ENCODE data around the gene PRPF6. TPM values are rescaled to one million over a fixed set of nuclear protein-coding genes. Genes with fewer than 3 reads are reported as not detected.

Gene PRPF6
- total and polyA plus RNA-seq, 2 of the 13 experiments (the other 11 are each of a cell fraction or from before 2014, with no cell fraction given), result 63.7 to 101 TPM

DNA sequence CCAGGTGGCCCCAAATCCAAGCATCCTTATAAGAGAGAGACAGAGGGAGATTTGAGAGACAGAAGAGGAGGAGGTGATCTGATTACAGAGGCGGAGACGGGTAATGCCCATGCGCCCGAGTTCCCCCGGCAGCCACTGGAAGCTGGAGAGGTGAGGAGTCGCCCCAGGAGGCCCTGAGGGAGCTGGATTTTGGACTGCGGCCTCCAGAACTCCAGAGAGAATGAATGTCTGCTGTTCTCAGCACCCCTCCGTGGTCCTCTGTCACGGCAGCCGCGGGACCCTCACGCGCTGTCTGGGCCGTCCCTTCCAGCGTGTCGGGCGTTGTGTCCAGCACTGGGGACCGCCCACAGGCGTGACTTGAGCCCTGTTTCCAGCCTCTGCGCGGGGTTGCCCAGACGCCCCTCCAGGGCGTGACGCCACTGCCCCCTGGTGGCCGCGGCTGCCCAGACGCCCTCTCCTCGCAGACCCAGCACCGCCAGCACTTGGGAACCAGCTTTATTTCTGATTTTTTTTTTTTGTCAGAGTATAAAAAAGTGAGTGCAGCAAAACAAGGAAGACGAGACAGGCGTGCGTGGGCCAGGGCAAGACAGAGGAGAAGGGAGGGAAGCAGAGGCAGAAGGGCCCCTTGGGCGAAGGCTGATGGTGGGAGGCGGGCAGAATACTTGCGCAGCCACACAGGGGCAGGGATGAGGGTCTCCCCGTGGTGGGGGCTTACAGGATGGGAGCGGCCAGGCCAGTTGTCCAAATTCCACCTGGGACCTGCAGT lies 7.1 kb upstream of the PRPF6 start (continued):
- TF ChIP-seq, protein P1, sequence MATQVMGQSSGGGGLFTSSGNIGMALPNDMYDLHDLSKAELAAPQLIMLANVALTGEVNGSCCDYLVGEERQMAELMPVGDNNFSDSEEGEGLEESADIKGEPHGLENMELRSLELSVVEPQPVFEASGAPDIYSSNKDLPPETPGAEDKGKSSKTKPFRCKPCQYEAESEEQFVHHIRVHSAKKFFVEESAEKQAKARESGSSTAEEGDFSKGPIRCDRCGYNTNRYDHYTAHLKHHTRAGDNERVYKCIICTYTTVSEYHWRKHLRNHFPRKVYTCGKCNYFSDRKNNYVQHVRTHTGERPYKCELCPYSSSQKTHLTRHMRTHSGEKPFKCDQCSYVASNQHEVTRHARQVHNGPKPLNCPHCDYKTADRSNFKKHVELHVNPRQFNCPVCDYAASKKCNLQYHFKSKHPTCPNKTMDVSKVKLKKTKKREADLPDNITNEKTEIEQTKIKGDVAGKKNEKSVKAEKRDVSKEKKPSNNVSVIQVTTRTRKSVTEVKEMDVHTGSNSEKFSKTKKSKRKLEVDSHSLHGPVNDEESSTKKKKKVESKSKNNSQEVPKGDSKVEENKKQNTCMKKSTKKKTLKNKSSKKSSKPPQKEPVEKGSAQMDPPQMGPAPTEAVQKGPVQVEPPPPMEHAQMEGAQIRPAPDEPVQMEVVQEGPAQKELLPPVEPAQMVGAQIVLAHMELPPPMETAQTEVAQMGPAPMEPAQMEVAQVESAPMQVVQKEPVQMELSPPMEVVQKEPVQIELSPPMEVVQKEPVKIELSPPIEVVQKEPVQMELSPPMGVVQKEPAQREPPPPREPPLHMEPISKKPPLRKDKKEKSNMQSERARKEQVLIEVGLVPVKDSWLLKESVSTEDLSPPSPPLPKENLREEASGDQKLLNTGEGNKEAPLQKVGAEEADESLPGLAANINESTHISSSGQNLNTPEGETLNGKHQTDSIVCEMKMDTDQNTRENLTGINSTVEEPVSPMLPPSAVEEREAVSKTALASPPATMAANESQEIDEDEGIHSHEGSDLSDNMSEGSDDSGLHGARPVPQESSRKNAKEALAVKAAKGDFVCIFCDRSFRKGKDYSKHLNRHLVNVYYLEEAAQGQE (IDR thresholded peaks at IDR 0.05; ENCODE audit: borderline replicate concordance in 1 of 2, low read depth in 1 of 2, low read length in 2 of 2), result no peak
- TF ChIP-seq, protein P2, sequence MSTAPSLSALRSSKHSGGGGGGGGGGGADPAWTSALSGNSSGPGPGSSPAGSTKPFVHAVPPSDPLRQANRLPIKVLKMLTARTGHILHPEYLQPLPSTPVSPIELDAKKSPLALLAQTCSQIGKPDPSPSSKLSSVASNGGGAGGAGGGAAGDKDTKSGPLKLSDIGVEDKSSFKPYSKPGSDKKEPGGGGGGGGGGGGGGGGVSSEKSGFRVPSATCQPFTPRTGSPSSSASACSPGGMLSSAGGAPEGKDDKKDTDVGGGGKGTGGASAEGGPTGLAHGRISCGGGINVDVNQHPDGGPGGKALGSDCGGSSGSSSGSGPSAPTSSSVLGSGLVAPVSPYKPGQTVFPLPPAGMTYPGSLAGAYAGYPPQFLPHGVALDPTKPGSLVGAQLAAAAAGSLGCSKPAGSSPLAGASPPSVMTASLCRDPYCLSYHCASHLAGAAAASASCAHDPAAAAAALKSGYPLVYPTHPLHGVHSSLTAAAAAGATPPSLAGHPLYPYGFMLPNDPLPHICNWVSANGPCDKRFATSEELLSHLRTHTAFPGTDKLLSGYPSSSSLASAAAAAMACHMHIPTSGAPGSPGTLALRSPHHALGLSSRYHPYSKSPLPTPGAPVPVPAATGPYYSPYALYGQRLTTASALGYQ (CRISPR knock-in tag; IDR thresholded peaks at IDR 0.05), result peak; percentile 74; the same call in 1 of the 2 replicates
- TF ChIP-seq ZNF570 (CRISPR knock-in tag; IDR thresholded peaks at IDR 0.05; ENCODE audit: borderline replicate concordance) (no peak), ZKSCAN8 (CRISPR knock-in tag; IDR thresholded peaks at IDR 0.05; ENCODE audit: borderline replicate concordance) (peak; percentile 87; the same call in 1 of the 2 replicates), ZMAT3 (CRISPR knock-in tag; conservative IDR thresholded peaks at IDR 0.05) (peak; percentile 91; the same call in 1 of the 2 replicates), RBM22 (optimal IDR thresholded peaks at IDR 0.05; ENCODE audit: low read length) (peak; percentile 85), ELF3 (CRISPR knock-in tag; IDR thresholded peaks at IDR 0.05) (peak; percentile 58; the same call in 1 of the 2 replicates), ZNF788 (CRISPR knock-in tag; IDR thresholded peaks at IDR 0.05; ENCODE audit: borderline replicate concordance) (peak; percentile 96), ZNF335 (CRISPR knock-in tag; IDR thresholded peaks at IDR 0.05) (peak; percentile 83), TSC22D2 (CRISPR knock-in tag; IDR thresholded peaks at IDR 0.05; ENCODE audit: borderline replicate concordance) (peak; percentile 76; the same call in 1 of the 2 replicates), EP300 (IDR thresholded peaks at IDR 0.05; ENCODE audit: low read depth in 2 of 2, low read length in 2 of 2) (peak in 1 of 2 experiments; percentile 52; a peak in 1 of 4 replicates), EP300 (CRISPR knock-in tag; IDR thresholded peaks at IDR 0.05; ENCODE audit: borderline replicate concordance) (peak; percentile 41; the same call in 1 of the 2 replicates), ZNF207 (IDR thresholded peaks at IDR 0.05; ENCODE audit: borderline replicate concordance) (no peak), TOE1 (CRISPR knock-in tag; IDR thresholded peaks at IDR 0.05) (0 out of 2 replicates have a peak, but pooled peaks have one; percentile 84), ZNF350 (CRISPR knock-in tag; IDR thresholded peaks at IDR 0.05; ENCODE audit: borderline replicate concordance, low read depth) (peak; percentile 97)
- TF ChIP-seq, protein P3, sequence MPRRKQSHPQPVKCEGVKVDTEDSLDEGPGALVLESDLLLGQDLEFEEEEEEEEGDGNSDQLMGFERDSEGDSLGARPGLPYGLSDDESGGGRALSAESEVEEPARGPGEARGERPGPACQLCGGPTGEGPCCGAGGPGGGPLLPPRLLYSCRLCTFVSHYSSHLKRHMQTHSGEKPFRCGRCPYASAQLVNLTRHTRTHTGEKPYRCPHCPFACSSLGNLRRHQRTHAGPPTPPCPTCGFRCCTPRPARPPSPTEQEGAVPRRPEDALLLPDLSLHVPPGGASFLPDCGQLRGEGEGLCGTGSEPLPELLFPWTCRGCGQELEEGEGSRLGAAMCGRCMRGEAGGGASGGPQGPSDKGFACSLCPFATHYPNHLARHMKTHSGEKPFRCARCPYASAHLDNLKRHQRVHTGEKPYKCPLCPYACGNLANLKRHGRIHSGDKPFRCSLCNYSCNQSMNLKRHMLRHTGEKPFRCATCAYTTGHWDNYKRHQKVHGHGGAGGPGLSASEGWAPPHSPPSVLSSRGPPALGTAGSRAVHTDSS (CRISPR knock-in tag; conservative IDR thresholded peaks at IDR 0.05), result peak; percentile 98; the same call in 1 of the 2 replicates
- TF ChIP-seq, protein P4, sequence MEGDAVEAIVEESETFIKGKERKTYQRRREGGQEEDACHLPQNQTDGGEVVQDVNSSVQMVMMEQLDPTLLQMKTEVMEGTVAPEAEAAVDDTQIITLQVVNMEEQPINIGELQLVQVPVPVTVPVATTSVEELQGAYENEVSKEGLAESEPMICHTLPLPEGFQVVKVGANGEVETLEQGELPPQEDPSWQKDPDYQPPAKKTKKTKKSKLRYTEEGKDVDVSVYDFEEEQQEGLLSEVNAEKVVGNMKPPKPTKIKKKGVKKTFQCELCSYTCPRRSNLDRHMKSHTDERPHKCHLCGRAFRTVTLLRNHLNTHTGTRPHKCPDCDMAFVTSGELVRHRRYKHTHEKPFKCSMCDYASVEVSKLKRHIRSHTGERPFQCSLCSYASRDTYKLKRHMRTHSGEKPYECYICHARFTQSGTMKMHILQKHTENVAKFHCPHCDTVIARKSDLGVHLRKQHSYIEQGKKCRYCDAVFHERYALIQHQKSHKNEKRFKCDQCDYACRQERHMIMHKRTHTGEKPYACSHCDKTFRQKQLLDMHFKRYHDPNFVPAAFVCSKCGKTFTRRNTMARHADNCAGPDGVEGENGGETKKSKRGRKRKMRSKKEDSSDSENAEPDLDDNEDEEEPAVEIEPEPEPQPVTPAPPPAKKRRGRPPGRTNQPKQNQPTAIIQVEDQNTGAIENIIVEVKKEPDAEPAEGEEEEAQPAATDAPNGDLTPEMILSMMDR (CRISPR knock-in tag; IDR thresholded peaks at IDR 0.05), result peak; percentile 100

Measured in HepG2 (cell line).